AG09319 (cell line): ENCODE results near the gene BSG.

ENCODE experiments used
- DNase-seq: peaks from one replicate; pipeline ENCODE4 v3.0.0-alpha.2; 2010; ENCODE audit warnings: low read depth; ENCODE audit errors: extremely low read depth
- CTCF ChIP-seq: IDR thresholded peaks from 2 replicates; pipeline ENCODE4 v1.5.1; 2011; ENCODE audit warnings: low read depth, mild to moderate bottlenecking, inconsistent platforms, low read length, moderate library complexity

The BSG gene

GRCh38 chr19:531009-531752 is 41.2 kb upstream of the BSG start:
- DNase-seq = peak; percentile 49
- peak; percentile 18 for TF ChIP-seq CTCF

GRCh38 chr19:531753-532560 is 40.4 kb upstream of the BSG start, which contains the start of gene CDC34:
TSS of gene CDC34 (plus strand) at chr19:531760. CDS start at chr19:531932, 172 bp downstream.
- no peak for TF ChIP-seq CTCF
- DNase-seq = no peak

GRCh38 chr19:532561-533363 is 39.6 kb upstream of the BSG start:
- TF ChIP-seq CTCF = peak; percentile 55
- no peak for DNase-seq

GRCh38 chr19:533364-534058 is 38.9 kb upstream of the BSG start:
- no peak for DNase-seq
- no peak for TF ChIP-seq CTCF

GRCh38 chr19:534088-534487 is 38.3 kb upstream of the BSG start:
- no peak for TF ChIP-seq CTCF
- DNase-seq = no peak

GRCh38 chr19:535017-535835 is 37.2 kb upstream of the BSG start:
- TF ChIP-seq CTCF = no peak; the same call in 1 of the 2 replicates
- DNase-seq = no peak
